SK-N-SH treated with all-trans-retinoic acid at 6 μM for 48 hours (cell line): ENCODE measurements around the gene CLDN15.

ENCODE experiments used
- ATAC-seq: fragments of 200-7000 bp; cut with Tn5 transposase; 3 replicates; pipeline ENCODE4 v1.9.1; 2020; ENCODE audit warnings: mild to moderate bottlenecking, moderate library complexity
- ARNTL ChIP-seq: fragments of 450-650 bp; formaldehyde crosslinking; IDR thresholded peaks from 2 replicates; pipeline ENCODE4 v1.5.0; 2020; ENCODE audit warnings: low read depth, mild to moderate bottlenecking, moderate library complexity, borderline replicate concordance
- BACH2 ChIP-seq: fragments of 250-450 bp; sonication (Bioruptor Pico); IDR thresholded peaks from 2 replicates; pipeline ENCODE4 v1.9.0; 2021; ENCODE audit warnings: mild to moderate bottlenecking, borderline replicate concordance
- CSDC2 ChIP-seq: fragments of 250-450 bp; sonication (Bioruptor Pico); IDR thresholded peaks from 2 replicates; pipeline ENCODE4 v1.5.0; 2020; ENCODE audit warnings: mild to moderate bottlenecking, moderate library complexity
- ESRRG ChIP-seq: fragments of 250-450 bp; sonication (Bioruptor Pico); IDR thresholded peaks from 2 replicates; pipeline ENCODE4 v1.6.1; 2021; ENCODE audit warnings: mild to moderate bottlenecking
- GLIS3 ChIP-seq: fragments of 250-450 bp; sonication (Bioruptor Pico); IDR thresholded peaks from 2 replicates; pipeline ENCODE4 v1.5.0; 2020; ENCODE audit warnings: mild to moderate bottlenecking, moderate library complexity
- ISL1 ChIP-seq: fragments of 250-450 bp; sonication (Bioruptor Pico); IDR thresholded peaks from 2 replicates; pipeline ENCODE4 v2.1.2; 2022; ENCODE audit warnings: mild to moderate bottlenecking, moderate library complexity
- OSR1 ChIP-seq: fragments of 250-450 bp; sonication (Bioruptor Pico); IDR thresholded peaks from 2 replicates; pipeline ENCODE4 v1.8.0; 2022; ENCODE audit warnings: moderate library complexity, mild to moderate bottlenecking, inconsistent platforms
- PPARA ChIP-seq: fragments of 250-450 bp; sonication (Bioruptor Pico); IDR thresholded peaks from 2 replicates; pipeline ENCODE4 v1.5.0; 2020; ENCODE audit warnings: mild to moderate bottlenecking, borderline replicate concordance
- RARB ChIP-seq: fragments of 250-450 bp; sonication (Bioruptor Pico); IDR thresholded peaks from 2 replicates; pipeline ENCODE4 v1.8.0; 2021; ENCODE audit warnings: mild to moderate bottlenecking, moderate library complexity
- SNAI2 ChIP-seq: fragments of 250-450 bp; sonication (Bioruptor Pico); IDR thresholded peaks from 2 replicates; pipeline ENCODE4 v1.5.0; 2020; ENCODE audit warnings: mild to moderate bottlenecking, moderate library complexity
- TCF4 ChIP-seq: fragments of 250-450 bp; sonication (Bioruptor Pico); IDR thresholded peaks from 2 replicates; pipeline ENCODE4 v1.8.0; 2021; ENCODE audit warnings: mild to moderate bottlenecking, moderate library complexity, borderline replicate concordance
- ZC3H10 ChIP-seq: fragments of 250-450 bp; sonication (Bioruptor Pico); IDR thresholded peaks from 2 replicates; pipeline ENCODE4 v1.5.1; 2021; ENCODE audit warnings: mild to moderate bottlenecking, moderate library complexity
- ZFP3 ChIP-seq: fragments of 250-450 bp; sonication (Bioruptor Pico); IDR thresholded peaks from 2 replicates; pipeline ENCODE4 v1.5.0; 2020; ENCODE audit warnings: mild to moderate bottlenecking, moderate library complexity
- ZNF565 ChIP-seq: fragments of 450-650 bp; formaldehyde crosslinking; conservative IDR thresholded peaks from 2 replicates; pipeline ENCODE4 v1.5.0; 2020; ENCODE audit warnings: low read depth, mild to moderate bottlenecking, moderate library complexity
- ZNF70 ChIP-seq: fragments of 450-650 bp; formaldehyde crosslinking; IDR thresholded peaks from 2 replicates; pipeline ENCODE4 v1.5.0; 2020; ENCODE audit warnings: mild to moderate bottlenecking, moderate library complexity
- ZNF8 ChIP-seq: fragments of 450-650 bp; formaldehyde crosslinking; IDR thresholded peaks from 2 replicates; pipeline ENCODE4 v1.5.0; 2020; ENCODE audit warnings: mild to moderate bottlenecking, moderate library complexity
- TF ChIP-seq, protein P1 (sequence below): fragments of 250-450 bp; sonication (Bioruptor Pico); IDR thresholded peaks from 2 replicates; pipeline ENCODE4 v1.5.1; 2021; ENCODE audit warnings: mild to moderate bottlenecking, moderate library complexity
- TF ChIP-seq, protein P2 (sequence below): fragments of 250-450 bp; sonication (Bioruptor Pico); IDR thresholded peaks from 2 replicates; pipeline ENCODE4 v1.5.1; 2020; ENCODE audit warnings: low read depth, mild to moderate bottlenecking, moderate library complexity
- TF ChIP-seq, protein P3 (sequence below): fragments of 250-450 bp; sonication (Bioruptor Pico); IDR thresholded peaks from 2 replicates; pipeline ENCODE4 v1.8.0; 2020; ENCODE audit warnings: mild to moderate bottlenecking, moderate library complexity, borderline replicate concordance
- TF ChIP-seq, protein P4 (sequence below): fragments of 250-450 bp; sonication (Bioruptor Pico); IDR thresholded peaks from 2 replicates; pipeline ENCODE4 v1.5.0; 2020; ENCODE audit warnings: mild to moderate bottlenecking, moderate library complexity
- TF ChIP-seq, protein P5 (sequence below): fragments of 250-450 bp; sonication (Bioruptor Pico); IDR thresholded peaks from 2 replicates; pipeline ENCODE4 v1.8.0; 2021; ENCODE audit warnings: low read depth, mild to moderate bottlenecking, moderate library complexity, borderline replicate concordance

Gene CLDN15

DNA sequence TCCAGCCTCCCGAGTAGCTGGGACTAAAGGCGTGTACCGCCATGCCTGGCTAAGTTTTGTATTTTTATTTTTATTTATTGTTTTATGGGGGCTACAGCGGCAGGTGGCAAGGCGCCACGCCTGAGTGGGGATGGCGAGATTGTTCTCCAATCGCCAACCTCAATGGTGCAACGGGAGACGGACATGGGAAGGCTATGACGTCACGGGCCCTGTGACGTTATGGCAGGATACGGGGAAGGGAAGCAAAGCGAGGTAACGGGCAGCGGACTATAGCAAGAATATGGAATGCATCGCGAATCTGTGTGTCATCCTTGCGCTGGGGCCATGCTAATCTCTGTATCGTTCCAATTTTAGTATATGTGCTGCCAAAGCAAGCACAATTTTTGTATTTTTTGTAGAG is 32.1 kb upstream of the CLDN15 start:
- no peak for TF ChIP-seq ZFP3 (CRISPR knock-in tag)
- no peak for TF ChIP-seq TCF4 (CRISPR knock-in tag)
- TF ChIP-seq ESRRG = no peak
- no peak for TF ChIP-seq ARNTL
- no peak for TF ChIP-seq RARB (CRISPR knock-in tag)
- TF ChIP-seq BACH2 = no peak
- TF ChIP-seq, protein P1, sequence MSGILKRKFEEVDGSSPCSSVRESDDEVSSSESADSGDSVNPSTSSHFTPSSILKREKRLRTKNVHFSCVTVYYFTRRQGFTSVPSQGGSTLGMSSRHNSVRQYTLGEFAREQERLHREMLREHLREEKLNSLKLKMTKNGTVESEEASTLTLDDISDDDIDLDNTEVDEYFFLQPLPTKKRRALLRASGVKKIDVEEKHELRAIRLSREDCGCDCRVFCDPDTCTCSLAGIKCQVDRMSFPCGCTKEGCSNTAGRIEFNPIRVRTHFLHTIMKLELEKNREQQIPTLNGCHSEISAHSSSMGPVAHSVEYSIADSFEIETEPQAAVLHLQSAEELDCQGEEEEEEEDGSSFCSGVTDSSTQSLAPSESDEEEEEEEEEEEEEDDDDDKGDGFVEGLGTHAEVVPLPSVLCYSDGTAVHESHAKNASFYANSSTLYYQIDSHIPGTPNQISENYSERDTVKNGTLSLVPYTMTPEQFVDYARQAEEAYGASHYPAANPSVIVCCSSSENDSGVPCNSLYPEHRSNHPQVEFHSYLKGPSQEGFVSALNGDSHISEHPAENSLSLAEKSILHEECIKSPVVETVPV (CRISPR knock-in tag) = no peak
- no peak for TF ChIP-seq ZNF70
- TF ChIP-seq, protein P2, sequence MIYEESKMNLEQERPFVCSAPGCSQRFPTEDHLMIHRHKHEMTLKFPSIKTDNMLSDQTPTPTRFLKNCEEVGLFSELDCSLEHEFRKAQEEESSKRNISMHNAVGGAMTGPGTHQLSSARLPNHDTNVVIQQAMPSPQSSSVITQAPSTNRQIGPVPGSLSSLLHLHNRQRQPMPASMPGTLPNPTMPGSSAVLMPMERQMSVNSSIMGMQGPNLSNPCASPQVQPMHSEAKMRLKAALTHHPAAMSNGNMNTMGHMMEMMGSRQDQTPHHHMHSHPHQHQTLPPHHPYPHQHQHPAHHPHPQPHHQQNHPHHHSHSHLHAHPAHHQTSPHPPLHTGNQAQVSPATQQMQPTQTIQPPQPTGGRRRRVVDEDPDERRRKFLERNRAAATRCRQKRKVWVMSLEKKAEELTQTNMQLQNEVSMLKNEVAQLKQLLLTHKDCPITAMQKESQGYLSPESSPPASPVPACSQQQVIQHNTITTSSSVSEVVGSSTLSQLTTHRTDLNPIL = no peak
- TF ChIP-seq ZNF565 (CRISPR knock-in tag) = no peak
- no peak for TF ChIP-seq ZNF8 (CRISPR knock-in tag)
- TF ChIP-seq SNAI2 (CRISPR knock-in tag) = no peak
- TF ChIP-seq OSR1 (CRISPR knock-in tag) = no peak
- TF ChIP-seq, all 23 proteins: peak for 0

DNA sequence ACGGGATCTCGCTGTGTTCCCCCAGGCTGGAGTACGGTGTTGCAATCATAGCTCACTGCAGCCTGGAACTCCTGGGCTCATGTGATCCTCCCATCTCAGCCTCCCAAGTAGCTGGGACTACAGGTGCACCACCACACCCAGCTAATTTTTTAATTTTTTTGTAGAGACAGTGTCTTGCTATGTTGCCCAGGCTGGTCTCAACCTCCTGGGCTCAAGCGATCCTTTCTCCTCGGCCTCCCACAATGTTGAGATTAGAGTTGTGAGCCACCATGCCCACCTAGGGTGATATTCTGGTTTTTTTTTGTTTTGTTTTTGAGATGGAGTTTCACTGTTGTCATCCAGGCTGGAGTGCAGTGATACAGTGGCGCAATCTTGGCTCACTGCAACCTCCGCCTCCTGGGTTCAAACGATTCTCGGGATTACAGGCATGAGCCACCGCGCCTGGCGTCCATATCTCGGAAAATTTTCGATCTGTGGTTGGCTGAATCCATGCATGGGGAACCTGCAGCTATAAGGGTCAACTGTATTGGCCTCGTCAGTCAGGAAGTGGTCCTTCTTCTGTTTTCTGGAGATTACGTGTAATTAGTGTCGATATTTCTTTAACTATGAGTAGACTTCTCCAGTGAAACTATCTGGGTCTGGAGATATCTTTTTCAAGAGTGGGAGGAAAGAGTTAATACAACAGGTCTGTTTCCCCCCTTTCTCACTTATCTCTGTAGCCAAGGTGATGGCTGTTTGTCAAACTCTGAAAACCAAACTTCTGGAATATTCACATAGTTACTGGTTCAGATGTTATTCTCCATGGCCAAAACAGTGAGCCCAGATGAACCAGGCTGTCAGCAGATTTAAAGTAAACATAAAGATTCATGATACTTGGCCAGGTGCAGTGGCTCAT is 28.3 kb upstream of the CLDN15 start:
- ATAC-seq = no peak
- TF ChIP-seq RARB (CRISPR knock-in tag) = no peak
- TF ChIP-seq ESRRG = no peak
- TF ChIP-seq ISL1 (CRISPR knock-in tag) = no peak
- no peak for TF ChIP-seq BACH2
- no peak for TF ChIP-seq ZNF70
- no peak for TF ChIP-seq ARNTL
- TF ChIP-seq, all 23 proteins: peak for 0

More for the DNA sequence above, 32.1 kb upstream of the CLDN15 start:
- ATAC-seq = no peak

DNA sequence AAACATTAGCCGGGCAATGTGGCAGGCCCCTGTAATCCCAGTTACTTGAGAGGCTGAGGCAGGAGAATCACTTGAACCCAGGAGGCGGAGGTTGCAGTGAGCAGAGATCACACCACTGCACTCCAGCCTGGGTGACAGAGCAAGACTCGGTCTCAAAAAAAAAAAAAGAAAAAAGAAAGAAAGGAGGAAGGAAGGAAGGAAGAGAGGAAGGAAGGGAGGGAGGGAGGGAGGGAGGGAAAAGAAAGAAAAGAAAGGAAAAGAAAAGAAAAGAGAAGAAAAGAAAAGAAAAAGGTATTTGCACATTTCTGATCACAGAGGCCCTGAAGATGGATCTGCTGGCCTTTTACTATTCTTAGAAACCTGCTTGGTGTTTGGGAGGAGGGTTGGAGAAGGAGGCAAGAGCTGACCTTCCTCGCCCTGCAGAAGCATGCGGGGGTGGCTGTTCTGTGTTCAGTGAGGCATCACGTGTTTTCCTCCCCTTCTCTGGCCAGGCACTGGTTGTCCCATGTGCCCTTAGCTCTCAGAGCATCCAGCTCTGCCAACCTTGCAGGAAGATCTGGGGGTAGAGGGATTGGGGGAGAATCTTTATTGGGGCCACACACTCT is 26.6 kb upstream of the CLDN15 start:
- ATAC-seq = peak; percentile 42; the same call in 2 of the 3 replicates

DNA sequence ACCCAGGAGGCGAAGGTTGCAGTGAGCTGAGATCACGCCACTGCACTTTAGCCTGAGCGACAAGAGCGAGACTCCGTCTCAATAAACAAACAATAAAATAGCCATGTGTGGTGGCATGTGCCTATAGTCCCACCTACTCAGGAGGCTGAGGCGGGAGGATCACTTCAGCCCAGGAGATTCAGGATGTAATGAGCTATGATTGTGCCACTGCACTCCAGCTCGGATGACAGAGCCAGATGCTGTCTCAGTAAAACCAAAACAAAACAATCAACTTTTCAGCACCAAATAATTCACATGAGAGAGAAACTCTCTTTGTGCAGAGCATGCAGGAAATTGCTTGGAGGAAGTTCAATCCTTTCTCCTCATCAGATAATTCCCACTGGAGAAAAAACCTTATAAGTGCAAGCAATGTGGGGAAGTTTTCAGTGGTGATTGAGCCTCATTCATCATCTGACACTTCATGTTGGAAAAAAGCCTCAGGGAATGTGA is 20.7 kb upstream of the CLDN15 start:
- no peak for ATAC-seq
- TF ChIP-seq, protein P3, sequence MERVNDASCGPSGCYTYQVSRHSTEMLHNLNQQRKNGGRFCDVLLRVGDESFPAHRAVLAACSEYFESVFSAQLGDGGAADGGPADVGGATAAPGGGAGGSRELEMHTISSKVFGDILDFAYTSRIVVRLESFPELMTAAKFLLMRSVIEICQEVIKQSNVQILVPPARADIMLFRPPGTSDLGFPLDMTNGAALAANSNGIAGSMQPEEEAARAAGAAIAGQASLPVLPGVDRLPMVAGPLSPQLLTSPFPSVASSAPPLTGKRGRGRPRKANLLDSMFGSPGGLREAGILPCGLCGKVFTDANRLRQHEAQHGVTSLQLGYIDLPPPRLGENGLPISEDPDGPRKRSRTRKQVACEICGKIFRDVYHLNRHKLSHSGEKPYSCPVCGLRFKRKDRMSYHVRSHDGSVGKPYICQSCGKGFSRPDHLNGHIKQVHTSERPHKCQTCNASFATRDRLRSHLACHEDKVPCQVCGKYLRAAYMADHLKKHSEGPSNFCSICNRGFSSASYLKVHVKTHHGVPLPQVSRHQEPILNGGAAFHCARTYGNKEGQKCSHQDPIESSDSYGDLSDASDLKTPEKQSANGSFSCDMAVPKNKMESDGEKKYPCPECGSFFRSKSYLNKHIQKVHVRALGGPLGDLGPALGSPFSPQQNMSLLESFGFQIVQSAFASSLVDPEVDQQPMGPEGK (CRISPR knock-in tag) = no peak
- TF ChIP-seq OSR1 (CRISPR knock-in tag) (no peak), ZC3H10 (CRISPR knock-in tag) (no peak), ZNF8 (CRISPR knock-in tag) (no peak), PPARA (CRISPR knock-in tag) (no peak), ZFP3 (CRISPR knock-in tag) (no peak), ESRRG (no peak), ARNTL (no peak), SNAI2 (CRISPR knock-in tag) (no peak), GLIS3 (CRISPR knock-in tag) (no peak), CSDC2 (CRISPR knock-in tag) (no peak), TCF4 (CRISPR knock-in tag) (no peak), ZNF70 (no peak), RARB (CRISPR knock-in tag) (no peak), BACH2 (no peak), ISL1 (CRISPR knock-in tag) (no peak)
- TF ChIP-seq, protein P4, sequence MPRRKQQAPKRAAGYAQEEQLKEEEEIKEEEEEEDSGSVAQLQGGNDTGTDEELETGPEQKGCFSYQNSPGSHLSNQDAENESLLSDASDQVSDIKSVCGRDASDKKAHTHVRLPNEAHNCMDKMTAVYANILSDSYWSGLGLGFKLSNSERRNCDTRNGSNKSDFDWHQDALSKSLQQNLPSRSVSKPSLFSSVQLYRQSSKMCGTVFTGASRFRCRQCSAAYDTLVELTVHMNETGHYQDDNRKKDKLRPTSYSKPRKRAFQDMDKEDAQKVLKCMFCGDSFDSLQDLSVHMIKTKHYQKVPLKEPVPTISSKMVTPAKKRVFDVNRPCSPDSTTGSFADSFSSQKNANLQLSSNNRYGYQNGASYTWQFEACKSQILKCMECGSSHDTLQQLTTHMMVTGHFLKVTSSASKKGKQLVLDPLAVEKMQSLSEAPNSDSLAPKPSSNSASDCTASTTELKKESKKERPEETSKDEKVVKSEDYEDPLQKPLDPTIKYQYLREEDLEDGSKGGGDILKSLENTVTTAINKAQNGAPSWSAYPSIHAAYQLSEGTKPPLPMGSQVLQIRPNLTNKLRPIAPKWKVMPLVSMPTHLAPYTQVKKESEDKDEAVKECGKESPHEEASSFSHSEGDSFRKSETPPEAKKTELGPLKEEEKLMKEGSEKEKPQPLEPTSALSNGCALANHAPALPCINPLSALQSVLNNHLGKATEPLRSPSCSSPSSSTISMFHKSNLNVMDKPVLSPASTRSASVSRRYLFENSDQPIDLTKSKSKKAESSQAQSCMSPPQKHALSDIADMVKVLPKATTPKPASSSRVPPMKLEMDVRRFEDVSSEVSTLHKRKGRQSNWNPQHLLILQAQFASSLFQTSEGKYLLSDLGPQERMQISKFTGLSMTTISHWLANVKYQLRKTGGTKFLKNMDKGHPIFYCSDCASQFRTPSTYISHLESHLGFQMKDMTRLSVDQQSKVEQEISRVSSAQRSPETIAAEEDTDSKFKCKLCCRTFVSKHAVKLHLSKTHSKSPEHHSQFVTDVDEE = no peak
- TF ChIP-seq, protein P5, sequence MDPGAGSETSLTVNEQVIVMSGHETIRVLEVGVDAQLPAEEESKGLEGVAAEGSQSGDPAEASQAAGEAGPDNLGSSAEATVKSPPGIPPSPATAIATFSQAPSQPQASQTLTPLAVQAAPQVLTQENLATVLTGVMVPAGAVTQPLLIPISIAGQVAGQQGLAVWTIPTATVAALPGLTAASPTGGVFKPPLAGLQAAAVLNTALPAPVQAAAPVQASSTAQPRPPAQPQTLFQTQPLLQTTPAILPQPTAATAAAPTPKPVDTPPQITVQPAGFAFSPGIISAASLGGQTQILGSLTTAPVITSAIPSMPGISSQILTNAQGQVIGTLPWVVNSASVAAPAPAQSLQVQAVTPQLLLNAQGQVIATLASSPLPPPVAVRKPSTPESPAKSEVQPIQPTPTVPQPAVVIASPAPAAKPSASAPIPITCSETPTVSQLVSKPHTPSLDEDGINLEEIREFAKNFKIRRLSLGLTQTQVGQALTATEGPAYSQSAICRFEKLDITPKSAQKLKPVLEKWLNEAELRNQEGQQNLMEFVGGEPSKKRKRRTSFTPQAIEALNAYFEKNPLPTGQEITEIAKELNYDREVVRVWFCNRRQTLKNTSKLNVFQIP (CRISPR knock-in tag) = no peak
- TF ChIP-seq, protein P2 = no peak
- TF ChIP-seq, protein P1 (CRISPR knock-in tag) = no peak
